ENCODE measurements around the gene RAD1.

DNA sequence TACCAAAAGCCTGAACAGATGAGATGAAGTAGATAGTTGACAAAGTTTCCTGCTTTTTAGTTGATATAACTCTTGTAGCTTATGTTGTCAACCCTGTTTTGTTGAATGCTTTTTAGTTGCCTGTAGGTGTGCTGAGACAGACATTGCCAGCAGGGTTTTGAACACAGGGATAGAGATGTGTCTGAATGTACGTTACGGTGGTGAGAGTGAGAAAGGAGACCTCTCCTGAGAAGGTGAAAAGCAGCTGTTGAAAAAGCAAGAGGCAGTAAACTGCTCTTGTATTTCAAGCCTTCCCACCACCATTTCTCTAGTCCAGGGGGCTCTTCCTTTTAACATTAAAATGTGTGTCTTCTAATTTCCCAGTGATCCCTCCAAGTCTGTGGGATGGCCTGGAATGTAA lies 28.7 kb upstream of the RAD1 start:
- TF ChIP-seq, protein P1, sequence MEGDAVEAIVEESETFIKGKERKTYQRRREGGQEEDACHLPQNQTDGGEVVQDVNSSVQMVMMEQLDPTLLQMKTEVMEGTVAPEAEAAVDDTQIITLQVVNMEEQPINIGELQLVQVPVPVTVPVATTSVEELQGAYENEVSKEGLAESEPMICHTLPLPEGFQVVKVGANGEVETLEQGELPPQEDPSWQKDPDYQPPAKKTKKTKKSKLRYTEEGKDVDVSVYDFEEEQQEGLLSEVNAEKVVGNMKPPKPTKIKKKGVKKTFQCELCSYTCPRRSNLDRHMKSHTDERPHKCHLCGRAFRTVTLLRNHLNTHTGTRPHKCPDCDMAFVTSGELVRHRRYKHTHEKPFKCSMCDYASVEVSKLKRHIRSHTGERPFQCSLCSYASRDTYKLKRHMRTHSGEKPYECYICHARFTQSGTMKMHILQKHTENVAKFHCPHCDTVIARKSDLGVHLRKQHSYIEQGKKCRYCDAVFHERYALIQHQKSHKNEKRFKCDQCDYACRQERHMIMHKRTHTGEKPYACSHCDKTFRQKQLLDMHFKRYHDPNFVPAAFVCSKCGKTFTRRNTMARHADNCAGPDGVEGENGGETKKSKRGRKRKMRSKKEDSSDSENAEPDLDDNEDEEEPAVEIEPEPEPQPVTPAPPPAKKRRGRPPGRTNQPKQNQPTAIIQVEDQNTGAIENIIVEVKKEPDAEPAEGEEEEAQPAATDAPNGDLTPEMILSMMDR (IDR thresholded peaks at IDR 0.05), result no peak
- TF ChIP-seq POLR2A (IDR thresholded peaks at IDR 0.05), result no peak

Measured in sigmoid colon (tissue), 3 donors.